HUES48 (cell line): ENCODE measurements around the gene TSPAN13.

ENCODE experiments used
- H3K27ac ChIP-seq: one replicate; pipeline ENCODE4 v1.7.0; 2013; ENCODE audit warnings: low read depth, low read length, inconsistent platforms
- H3K27me3 ChIP-seq: 2 replicates; pipeline ENCODE4 v1.6.1; 2013; ENCODE audit warnings: mild to moderate bottlenecking, low read length; ENCODE audit not compliant: control insufficient read depth, insufficient read depth
- H3K36me3 ChIP-seq: 2 replicates; pipeline ENCODE4 v1.6.1; 2013; ENCODE audit warnings: low read length; ENCODE audit not compliant: control insufficient read depth, insufficient read depth
- H3K4me1 ChIP-seq: 2 replicates; pipeline ENCODE4 v1.6.1; 2013; ENCODE audit warnings: mild to moderate bottlenecking, low read length; ENCODE audit not compliant: control insufficient read depth, insufficient read depth
- H3K4me3 ChIP-seq: 2 replicates; pipeline ENCODE4 v1.5.1; 2013; ENCODE audit warnings: mild to moderate bottlenecking, low read depth, low read length
- H3K9ac ChIP-seq: 2 replicates; pipeline ENCODE4 v1.6.1; 2013; ENCODE audit warnings: mild to moderate bottlenecking, low read depth, low read length, moderate library complexity
- H3K9me3 ChIP-seq: 2 replicates; pipeline ENCODE4 v1.6.1; 2013; ENCODE audit warnings: low read length; ENCODE audit not compliant: control insufficient read depth, insufficient read depth

Gene TSPAN13

DNA sequence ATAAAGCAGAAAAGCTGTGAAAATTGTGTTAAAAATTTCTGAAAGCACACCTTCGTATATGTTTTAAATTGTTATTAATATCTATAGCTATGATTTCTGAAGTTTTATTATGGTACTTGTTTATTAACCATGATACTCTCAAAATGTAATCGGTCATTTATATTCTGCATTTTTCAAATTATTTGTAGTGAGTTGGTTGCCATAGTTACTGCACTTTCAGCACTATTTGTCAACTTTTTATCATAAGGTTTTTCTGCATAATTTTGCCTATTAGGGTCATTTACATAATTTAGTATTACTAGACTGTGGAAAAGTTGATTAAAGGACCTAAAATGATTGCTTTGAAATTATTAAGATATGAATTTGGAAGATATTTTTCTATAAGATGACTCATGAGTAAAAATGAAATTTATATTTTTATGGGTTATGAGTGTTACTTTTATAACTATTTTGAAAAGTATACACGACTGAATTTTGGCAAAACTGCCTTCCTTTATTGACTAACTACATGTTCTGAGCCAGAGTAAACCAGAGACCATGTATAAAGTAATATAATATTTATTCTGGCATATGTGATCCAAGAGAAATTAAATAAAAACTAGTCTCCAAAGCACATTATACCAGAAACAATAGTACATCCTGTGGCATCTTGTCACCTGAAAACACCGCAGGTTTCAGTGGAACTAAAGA lies 59.1 kb downstream of the TSPAN13 start:
- H3K36me3 ChIP-seq = no peaks in the 10 kb centered on the region
- no peaks in the 10 kb centered on the region for H3K9me3 ChIP-seq
- H3K27ac ChIP-seq = no peak overlapping the region
- no peaks in the 10 kb centered on the region for H3K4me1 ChIP-seq
- H3K9ac ChIP-seq = no peak overlapping the region
- no peaks in the 10 kb centered on the region for H3K27me3 ChIP-seq
- no peak overlapping the region for H3K4me3 ChIP-seq

DNA sequence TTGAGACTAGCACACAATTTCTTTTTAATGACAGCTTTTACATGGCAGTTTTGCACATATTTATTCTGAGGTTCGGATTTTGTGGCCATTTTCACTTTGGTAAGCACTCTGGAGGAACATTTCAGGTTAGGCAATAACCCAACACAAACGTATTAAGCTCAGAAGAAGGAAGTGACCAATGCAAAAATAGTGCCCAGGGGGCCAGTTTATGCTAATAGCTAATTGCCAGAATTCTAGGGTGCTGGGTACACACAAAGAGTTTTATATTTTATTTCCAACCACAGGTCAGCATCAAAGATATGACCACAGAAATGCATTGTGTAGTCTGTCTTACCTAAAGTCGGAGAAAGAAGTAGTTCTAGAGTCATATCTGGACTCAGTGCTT lies 59.7 kb downstream of the TSPAN13 start:
- Histone ChIP-seq H3K36me3 (no peaks in the 10 kb centered on the region), H3K9ac (no peak overlapping the region), H3K4me1 (no peaks in the 10 kb centered on the region), H3K4me3 (no peak overlapping the region), H3K27me3 (no peaks in the 10 kb centered on the region), H3K9me3 (no peaks in the 10 kb centered on the region), H3K27ac (no peak overlapping the region)

DNA sequence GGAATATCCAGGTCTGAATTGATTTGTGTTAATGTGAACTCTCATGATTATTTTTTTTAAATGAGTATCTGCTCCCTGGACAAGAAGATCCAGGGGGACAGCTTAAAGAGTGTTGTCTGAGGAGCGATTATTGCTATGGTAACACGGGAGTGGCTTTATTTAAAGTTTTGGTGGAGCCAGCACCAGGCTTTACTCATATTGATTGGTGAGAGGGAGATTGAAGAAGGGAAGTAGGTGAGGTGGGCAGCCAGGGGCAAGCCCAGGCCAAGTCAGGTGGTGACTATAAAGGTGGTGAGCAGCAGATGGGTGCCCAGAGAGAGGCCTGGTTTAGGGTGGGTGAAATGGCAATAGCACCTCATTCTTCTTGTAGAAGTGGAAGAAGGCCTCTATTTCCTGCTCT lies 61.4 kb downstream of the TSPAN13 start:
- Histone ChIP-seq H3K4me3 (no peak overlapping the region), H3K4me1 (no peaks in the 10 kb centered on the region), H3K36me3 (no peaks in the 10 kb centered on the region), H3K9ac (no peak overlapping the region), H3K9me3 (no peaks in the 10 kb centered on the region), H3K27ac (no peak overlapping the region), H3K27me3 (no peaks in the 10 kb centered on the region)

DNA sequence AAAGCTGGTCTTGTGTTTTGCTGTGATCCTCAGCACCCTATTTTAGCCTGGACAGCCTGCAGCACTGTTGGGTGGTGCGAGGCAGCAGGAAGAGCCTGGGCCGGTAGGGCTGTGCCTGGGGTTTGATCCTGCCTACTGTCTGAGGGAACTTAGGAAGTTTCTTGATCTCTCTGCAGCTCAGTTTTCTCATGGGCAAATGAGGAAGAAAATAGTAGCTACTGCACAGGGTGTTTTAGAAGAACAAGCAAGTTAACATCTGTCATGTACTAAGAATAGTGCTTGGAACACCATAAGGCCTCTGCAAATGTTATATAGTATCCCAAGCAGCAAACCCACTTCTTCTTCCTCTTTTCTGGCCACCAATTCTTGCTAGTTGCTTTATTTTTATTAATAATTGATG lies 63.3 kb downstream of the TSPAN13 start:
- no peak overlapping the region for H3K9ac ChIP-seq
- H3K27ac ChIP-seq = no peak overlapping the region
- H3K4me1 ChIP-seq = no peaks in the 10 kb centered on the region
- H3K27me3 ChIP-seq = no peaks in the 10 kb centered on the region
- no peaks in the 10 kb centered on the region for H3K36me3 ChIP-seq
- H3K9me3 ChIP-seq = no peaks in the 10 kb centered on the region
- no peak overlapping the region for H3K4me3 ChIP-seq

DNA sequence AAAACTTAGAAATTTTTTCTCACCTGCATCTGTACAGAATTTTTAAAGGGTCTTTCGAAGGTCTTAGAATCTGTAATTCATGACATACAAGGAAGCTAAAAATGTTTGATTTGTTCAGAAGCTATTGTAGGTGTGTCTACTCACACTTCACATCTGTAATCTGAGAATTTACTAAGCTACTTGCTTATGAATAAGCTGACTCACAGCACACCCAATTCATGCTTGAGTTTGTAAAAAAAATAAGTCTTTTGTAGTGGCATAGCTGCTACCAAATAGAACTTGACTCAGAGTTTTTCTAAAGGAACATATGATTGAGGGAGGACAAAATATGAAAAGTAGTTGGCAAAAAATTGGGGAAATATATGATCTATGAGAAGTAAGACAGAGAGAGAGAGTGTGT lies 64.0 kb downstream of the TSPAN13 start:
- Histone ChIP-seq H3K27ac (no peak overlapping the region), H3K4me1 (no peaks in the 10 kb centered on the region), H3K9ac (no peak overlapping the region), H3K36me3 (no peaks in the 10 kb centered on the region), H3K9me3 (no peaks in the 10 kb centered on the region), H3K4me3 (no peak overlapping the region), H3K27me3 (no peaks in the 10 kb centered on the region)

DNA sequence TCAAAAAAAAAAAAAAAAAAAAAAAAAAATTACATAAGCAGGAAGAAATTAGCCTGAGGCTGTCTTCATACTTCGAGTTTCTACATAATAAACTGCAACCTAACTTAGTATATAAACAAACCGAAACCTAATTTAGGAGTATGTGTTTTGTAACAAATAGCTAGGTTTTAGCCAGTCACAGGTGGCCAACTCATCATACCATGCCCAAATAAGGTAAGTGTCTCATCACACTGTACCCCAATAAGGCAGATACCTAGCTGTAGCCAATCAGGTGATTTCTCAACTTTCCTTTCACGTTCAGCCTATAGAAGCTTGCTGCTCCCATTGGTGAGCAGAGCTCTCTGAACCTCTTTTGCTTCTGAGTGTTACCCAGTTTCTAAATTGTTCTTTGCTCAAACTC lies 65.2 kb downstream of the TSPAN13 start:
- Histone ChIP-seq H3K36me3 (no peaks in the 10 kb centered on the region), H3K4me1 (no peaks in the 10 kb centered on the region), H3K9me3 (no peaks in the 10 kb centered on the region), H3K27me3 (no peaks in the 10 kb centered on the region), H3K27ac (no peak overlapping the region), H3K9ac (no peak overlapping the region), H3K4me3 (no peak overlapping the region)

DNA sequence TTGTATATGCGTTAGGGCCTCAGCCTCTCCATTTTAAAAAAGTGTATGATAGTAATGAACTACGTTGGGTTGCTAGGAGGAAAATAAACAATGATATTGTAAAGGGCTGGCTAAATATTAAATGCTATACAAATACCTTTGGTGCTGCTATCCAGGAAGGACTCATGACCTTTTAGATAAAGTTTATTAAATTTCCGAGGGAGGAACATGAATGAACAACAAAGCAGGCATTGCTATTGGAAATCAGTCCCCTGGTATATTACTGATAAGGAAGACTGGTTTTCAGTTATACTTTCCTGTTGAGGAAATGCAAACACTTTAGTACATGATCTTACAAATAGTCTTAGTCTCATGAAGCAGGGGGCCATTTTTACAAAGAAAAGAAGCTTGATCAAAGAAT lies 68.5 kb downstream of the TSPAN13 start:
- Histone ChIP-seq H3K9me3 (no peaks in the 10 kb centered on the region), H3K4me1 (no peaks in the 10 kb centered on the region), H3K4me3 (no peak overlapping the region), H3K27me3 (no peaks in the 10 kb centered on the region), H3K9ac (no peak overlapping the region), H3K36me3 (no peaks in the 10 kb centered on the region), H3K27ac (no peak overlapping the region)

DNA sequence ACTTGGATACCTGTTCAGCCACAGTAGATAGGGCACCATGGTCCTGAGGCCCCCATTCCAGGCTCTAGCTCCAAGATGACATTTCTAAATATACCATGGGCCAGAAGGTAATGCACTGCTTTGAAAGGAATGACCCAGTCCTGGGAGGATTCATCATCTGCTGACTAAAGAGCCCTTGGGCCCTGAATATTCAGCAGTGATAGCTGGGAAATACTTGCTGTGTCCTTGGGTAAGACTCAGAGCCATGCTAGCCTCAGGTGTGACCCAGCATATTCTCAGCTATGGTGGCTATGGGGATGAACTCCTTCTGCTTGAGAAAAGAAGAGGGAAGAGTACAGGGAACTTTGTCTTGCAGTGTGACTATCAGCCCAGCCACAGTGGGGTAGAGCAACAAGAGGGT lies 72.5 kb downstream of the TSPAN13 start:
- H3K36me3 ChIP-seq = no peaks in the 10 kb centered on the region
- H3K9ac ChIP-seq = no peak overlapping the region
- H3K4me1 ChIP-seq = no peaks in the 10 kb centered on the region
- no peak overlapping the region for H3K27ac ChIP-seq
- no peaks in the 10 kb centered on the region for H3K9me3 ChIP-seq
- no peaks in the 10 kb centered on the region for H3K27me3 ChIP-seq
- no peak overlapping the region for H3K4me3 ChIP-seq

DNA sequence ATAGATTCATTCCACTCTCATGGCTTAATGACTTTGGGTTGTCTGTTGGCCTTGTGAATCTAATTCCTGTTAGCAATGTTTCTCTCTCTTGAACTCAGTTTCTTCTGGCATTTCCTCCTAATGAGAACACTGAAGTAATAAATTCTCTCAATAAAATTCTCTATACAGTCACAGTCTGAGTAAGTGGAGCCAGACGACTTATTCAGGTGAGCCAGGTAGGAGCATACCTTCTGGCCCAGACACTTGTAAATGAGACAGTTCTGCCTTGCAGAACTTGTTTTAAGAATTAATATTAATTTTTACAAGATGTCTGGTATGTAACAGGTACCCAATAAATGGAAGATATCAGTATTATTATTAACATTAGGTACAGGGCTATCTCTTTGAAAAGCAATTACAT lies 79.8 kb downstream of the TSPAN13 start:
- H3K4me1 ChIP-seq = no peaks in the 10 kb centered on the region
- no peaks in the 10 kb centered on the region for H3K36me3 ChIP-seq

More for the DNA sequence above, 79.8 kb downstream of the TSPAN13 start:
- H3K9me3 ChIP-seq = no peaks in the 10 kb centered on the region
- H3K27ac ChIP-seq = no peak overlapping the region
- no peak overlapping the region for H3K4me3 ChIP-seq
- H3K9ac ChIP-seq = no peak overlapping the region
- no peaks in the 10 kb centered on the region for H3K27me3 ChIP-seq
